Stimulated activated naive CD8-positive, alpha-beta T cell treated with anti-CD3 and anti-CD28 coated beads, Interleukin-15, Interleukin-2, amounts not matched to agents 100 ng/mL and 50 ng/mL, for 24 hours (primary cell): ENCODE measurements around the gene PTPRS.
A peak's percentile ranks its signal among the peaks of the same experiment; 100 is the strongest.

Experiments
- H3K27ac Mint-ChIP-seq: one replicate; pipeline ENCODE4 v1.8.0; 2021; ENCODE audit warnings: mild to moderate bottlenecking, mixed read lengths
- H3K27me3 Mint-ChIP-seq: one replicate; pipeline ENCODE4 v1.8.0; 2021; ENCODE audit warnings: mixed read lengths
- H3K36me3 Mint-ChIP-seq: one replicate; pipeline ENCODE4 v1.8.0; 2021; ENCODE audit warnings: low read depth, mixed read lengths
- H3K4me1 Mint-ChIP-seq: one replicate; pipeline ENCODE4 v1.8.0; 2021; ENCODE audit warnings: low read depth, mixed read lengths
- H3K4me3 Mint-ChIP-seq: one replicate; pipeline ENCODE4 v1.8.0; 2021; ENCODE audit warnings: mild to moderate bottlenecking, mixed read lengths
- H3K9me3 Mint-ChIP-seq: one replicate; pipeline ENCODE4 v1.8.0; 2021; ENCODE audit warnings: mixed read lengths

Gene PTPRS

GRCh38 chr19:5341448-5341820 is 822 bp upstream of the PTPRS start:
- Mint-ChIP-seq H3K4me3 (peak overlapping the region; percentile 12), H3K27me3 (peaks cover 46% of the 10 kb centered on the region), H3K36me3 (no peaks in the 10 kb centered on the region), H3K4me1 (peaks cover 13% of the 10 kb centered on the region), H3K9me3 (no peaks in the 10 kb centered on the region), H3K27ac (peak overlapping the region; percentile 40)

GRCh38 chr19:5339950-5340636 is 519 bp downstream of the PTPRS start:
- H3K36me3 Mint-ChIP-seq: no peaks in the 10 kb centered on the region
- H3K4me3 Mint-ChIP-seq: peak overlapping the region; percentile 58
- H3K9me3 Mint-ChIP-seq: no peaks in the 10 kb centered on the region
- H3K4me1 Mint-ChIP-seq: peaks cover 23% of the 10 kb centered on the region
- no peak overlapping the region for H3K27ac Mint-ChIP-seq
- H3K27me3 Mint-ChIP-seq: peaks cover 59% of the 10 kb centered on the region

GRCh38 chr19:5339198-5339949 is 1.2 kb downstream of the PTPRS start:
- H3K36me3 Mint-ChIP-seq: no peaks in the 10 kb centered on the region
- no peaks in the 10 kb centered on the region for H3K9me3 Mint-ChIP-seq
- H3K27me3 Mint-ChIP-seq: peaks cover 63% of the 10 kb centered on the region
- peak overlapping the region; percentile 37 for H3K4me3 Mint-ChIP-seq
- no peak overlapping the region for H3K27ac Mint-ChIP-seq
- H3K4me1 Mint-ChIP-seq: peaks cover 23% of the 10 kb centered on the region

GRCh38 chr19:5338656-5339197 is 1.9 kb downstream of the PTPRS start:
- peaks cover 63% of the 10 kb centered on the region for H3K27me3 Mint-ChIP-seq
- no peaks in the 10 kb centered on the region for H3K36me3 Mint-ChIP-seq
- H3K4me3 Mint-ChIP-seq: peak overlapping the region; percentile 37
- no peaks in the 10 kb centered on the region for H3K9me3 Mint-ChIP-seq
- H3K27ac Mint-ChIP-seq: no peak overlapping the region
- H3K4me1 Mint-ChIP-seq: peaks cover 23% of the 10 kb centered on the region

- H3K27ac Mint-ChIP-seq: no peak overlapping the region
- H3K27me3 Mint-ChIP-seq: peaks cover 65% of the 10 kb centered on the region
- peaks cover 23% of the 10 kb centered on the region for H3K4me1 Mint-ChIP-seq
- no peaks in the 10 kb centered on the region for H3K9me3 Mint-ChIP-seq
- no peak overlapping the region for H3K4me3 Mint-ChIP-seq
- no peaks in the 10 kb centered on the region for H3K36me3 Mint-ChIP-seq
Observed at GRCh38 chr19:5337708-5338655, 2.6 kb downstream of the PTPRS start.

- H3K4me3 Mint-ChIP-seq: no peak overlapping the region
- peaks cover 59% of the 10 kb centered on the region for H3K27me3 Mint-ChIP-seq
- no peaks in the 10 kb centered on the region for H3K36me3 Mint-ChIP-seq
- peaks cover 23% of the 10 kb centered on the region for H3K4me1 Mint-ChIP-seq
- H3K9me3 Mint-ChIP-seq: no peaks in the 10 kb centered on the region
- no peak overlapping the region for H3K27ac Mint-ChIP-seq
Observed at GRCh38 chr19:5337126-5337525, 3.5 kb downstream of the PTPRS start.

- H3K9me3 Mint-ChIP-seq: no peaks in the 10 kb centered on the region
- peaks cover 52% of the 10 kb centered on the region for H3K27me3 Mint-ChIP-seq
- H3K27ac Mint-ChIP-seq: no peak overlapping the region
- H3K4me3 Mint-ChIP-seq: no peak overlapping the region
- H3K4me1 Mint-ChIP-seq: peaks cover 22% of the 10 kb centered on the region
- H3K36me3 Mint-ChIP-seq: no peaks in the 10 kb centered on the region
Observed at GRCh38 chr19:5336195-5336965, 4.2 kb downstream of the PTPRS start.

DNA sequence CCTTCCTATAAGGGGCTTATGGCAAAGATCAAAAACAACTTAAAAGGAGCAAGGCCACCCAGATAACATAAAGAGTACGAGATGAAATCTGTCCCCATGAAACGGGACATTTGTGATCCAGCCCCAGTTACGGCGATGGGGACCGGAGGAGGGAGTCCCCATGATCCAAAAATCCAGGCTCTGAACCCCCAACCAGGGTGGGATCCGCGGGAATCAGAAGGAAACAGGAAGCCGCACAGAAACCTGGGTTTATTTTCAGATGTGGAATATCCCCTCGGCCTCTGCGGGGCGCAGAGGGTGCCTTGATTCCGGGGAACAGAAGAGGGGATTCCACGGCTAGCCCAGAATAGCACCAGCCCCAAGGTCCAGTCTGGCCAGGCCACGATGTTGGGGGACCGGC is 5.0 kb downstream of the PTPRS start:
- no peak overlapping the region for H3K4me3 Mint-ChIP-seq
- no peak overlapping the region for H3K27ac Mint-ChIP-seq
- H3K9me3 Mint-ChIP-seq: no peaks in the 10 kb centered on the region
- no peaks in the 10 kb centered on the region for H3K36me3 Mint-ChIP-seq
- peaks cover 20% of the 10 kb centered on the region for H3K4me1 Mint-ChIP-seq
- H3K27me3 Mint-ChIP-seq: peaks cover 50% of the 10 kb centered on the region

GRCh38 chr19:5334824-5335500 is 5.7 kb downstream of the PTPRS start:
- H3K27ac Mint-ChIP-seq: no peak overlapping the region
- no peaks in the 10 kb centered on the region for H3K36me3 Mint-ChIP-seq
- H3K4me1 Mint-ChIP-seq: peaks cover 20% of the 10 kb centered on the region
- peaks cover 50% of the 10 kb centered on the region for H3K27me3 Mint-ChIP-seq
- H3K9me3 Mint-ChIP-seq: no peaks in the 10 kb centered on the region
- H3K4me3 Mint-ChIP-seq: no peak overlapping the region

GRCh38 chr19:5334366-5334739 is 6.3 kb downstream of the PTPRS start:
- H3K4me3 Mint-ChIP-seq: no peak overlapping the region
- H3K36me3 Mint-ChIP-seq: no peaks in the 10 kb centered on the region
- peaks cover 18% of the 10 kb centered on the region for H3K4me1 Mint-ChIP-seq
- H3K27me3 Mint-ChIP-seq: peaks cover 48% of the 10 kb centered on the region
- no peaks in the 10 kb centered on the region for H3K9me3 Mint-ChIP-seq
- H3K27ac Mint-ChIP-seq: no peak overlapping the region

GRCh38 chr19:5333581-5334365 is 6.8 kb downstream of the PTPRS start:
- Mint-ChIP-seq H3K4me1 (peaks cover 12% of the 10 kb centered on the region), H3K36me3 (no peaks in the 10 kb centered on the region), H3K27ac (no peak overlapping the region), H3K9me3 (no peaks in the 10 kb centered on the region), H3K27me3 (peaks cover 42% of the 10 kb centered on the region), H3K4me3 (no peak overlapping the region)

DNA sequence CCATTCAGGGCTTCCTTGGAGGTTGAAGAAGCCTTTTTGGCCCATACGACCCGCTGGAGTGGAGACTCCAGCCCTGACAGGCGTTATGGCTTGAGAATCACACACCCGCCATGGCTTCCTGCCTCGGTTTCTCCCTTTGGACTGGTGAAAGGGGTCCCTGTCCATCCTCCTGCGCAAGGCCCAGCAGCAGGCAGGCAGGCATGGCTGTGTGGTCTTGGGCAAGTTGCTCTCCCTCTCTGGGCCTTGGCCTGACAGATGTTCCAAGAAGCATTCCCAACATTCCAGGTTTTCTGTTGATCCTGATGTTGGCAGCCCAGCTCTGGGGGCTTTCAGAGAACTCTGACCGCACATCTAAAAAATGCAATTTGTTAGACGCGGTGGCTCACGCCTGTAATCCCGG is 8.1 kb downstream of the PTPRS start:
- H3K27ac Mint-ChIP-seq: no peak overlapping the region
- H3K27me3 Mint-ChIP-seq: peaks cover 39% of the 10 kb centered on the region
- no peaks in the 10 kb centered on the region for H3K9me3 Mint-ChIP-seq

GRCh38 chr19:5331790-5332189 is 8.8 kb downstream of the PTPRS start:
- Mint-ChIP-seq H3K4me1 (peaks cover 11% of the 10 kb centered on the region), H3K4me3 (no peak overlapping the region), H3K27ac (no peak overlapping the region), H3K9me3 (no peaks in the 10 kb centered on the region), H3K27me3 (peaks cover 33% of the 10 kb centered on the region), H3K36me3 (no peaks in the 10 kb centered on the region)

More for the DNA sequence above, 8.1 kb downstream of the PTPRS start:
- no peaks in the 10 kb centered on the region for H3K36me3 Mint-ChIP-seq
- H3K4me1 Mint-ChIP-seq: peaks cover 11% of the 10 kb centered on the region
- H3K4me3 Mint-ChIP-seq: no peak overlapping the region
